ENCODE data around the gene LEMD3. TPM values are rescaled to one million over a fixed set of nuclear protein-coding genes. Genes with fewer than 3 reads are reported as not detected.

Gene LEMD3
- total RNA-seq, 4 donors from 2014 or later: 16.1 to 46.6 (median 30.0) TPM

DNA sequence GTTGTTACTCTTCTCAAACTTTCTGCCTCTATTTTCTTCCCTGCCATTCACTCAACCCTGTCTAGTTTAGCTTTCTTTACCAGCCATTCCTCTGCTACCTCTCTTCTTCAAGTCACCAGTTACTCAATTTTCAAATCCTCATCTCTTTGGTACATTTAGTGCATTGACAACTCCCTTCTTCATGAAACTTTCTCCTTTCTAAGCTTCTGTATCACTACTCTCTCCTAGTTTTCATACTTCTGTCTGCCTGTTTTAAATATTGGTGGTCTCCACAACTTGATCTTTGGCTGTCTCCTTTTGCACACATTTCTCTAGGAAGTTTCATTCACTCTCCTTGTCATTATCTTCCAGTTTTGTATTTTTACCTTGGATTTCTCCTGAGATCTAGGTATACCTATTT is 6.0 kb downstream of the LEMD3 start:
- peaks cover 11 to 55% (median 36%) of the 10 kb centered on the region in 3 donors for H3K4me1 ChIP-seq
- intact Hi-C loops (cut with DNase I): no loop called here
- DNase-seq: no peak
- TF ChIP-seq, protein P1, sequence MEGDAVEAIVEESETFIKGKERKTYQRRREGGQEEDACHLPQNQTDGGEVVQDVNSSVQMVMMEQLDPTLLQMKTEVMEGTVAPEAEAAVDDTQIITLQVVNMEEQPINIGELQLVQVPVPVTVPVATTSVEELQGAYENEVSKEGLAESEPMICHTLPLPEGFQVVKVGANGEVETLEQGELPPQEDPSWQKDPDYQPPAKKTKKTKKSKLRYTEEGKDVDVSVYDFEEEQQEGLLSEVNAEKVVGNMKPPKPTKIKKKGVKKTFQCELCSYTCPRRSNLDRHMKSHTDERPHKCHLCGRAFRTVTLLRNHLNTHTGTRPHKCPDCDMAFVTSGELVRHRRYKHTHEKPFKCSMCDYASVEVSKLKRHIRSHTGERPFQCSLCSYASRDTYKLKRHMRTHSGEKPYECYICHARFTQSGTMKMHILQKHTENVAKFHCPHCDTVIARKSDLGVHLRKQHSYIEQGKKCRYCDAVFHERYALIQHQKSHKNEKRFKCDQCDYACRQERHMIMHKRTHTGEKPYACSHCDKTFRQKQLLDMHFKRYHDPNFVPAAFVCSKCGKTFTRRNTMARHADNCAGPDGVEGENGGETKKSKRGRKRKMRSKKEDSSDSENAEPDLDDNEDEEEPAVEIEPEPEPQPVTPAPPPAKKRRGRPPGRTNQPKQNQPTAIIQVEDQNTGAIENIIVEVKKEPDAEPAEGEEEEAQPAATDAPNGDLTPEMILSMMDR (IDR thresholded peaks at IDR 0.05): no peak
- no peak for TF ChIP-seq POLR2A (IDR thresholded peaks at IDR 0.05)
- H3K9me3 ChIP-seq: no peaks in the 10 kb centered on the region
- H3K36me3 ChIP-seq: peaks cover 0 to 18% (median 0%) of the 10 kb centered on the region in 3 donors
- H3K27me3 ChIP-seq: no peaks in the 10 kb centered on the region
- H3K27ac ChIP-seq: no peak overlapping the region
- no peak overlapping the region for H3K4me3 ChIP-seq

DNA sequence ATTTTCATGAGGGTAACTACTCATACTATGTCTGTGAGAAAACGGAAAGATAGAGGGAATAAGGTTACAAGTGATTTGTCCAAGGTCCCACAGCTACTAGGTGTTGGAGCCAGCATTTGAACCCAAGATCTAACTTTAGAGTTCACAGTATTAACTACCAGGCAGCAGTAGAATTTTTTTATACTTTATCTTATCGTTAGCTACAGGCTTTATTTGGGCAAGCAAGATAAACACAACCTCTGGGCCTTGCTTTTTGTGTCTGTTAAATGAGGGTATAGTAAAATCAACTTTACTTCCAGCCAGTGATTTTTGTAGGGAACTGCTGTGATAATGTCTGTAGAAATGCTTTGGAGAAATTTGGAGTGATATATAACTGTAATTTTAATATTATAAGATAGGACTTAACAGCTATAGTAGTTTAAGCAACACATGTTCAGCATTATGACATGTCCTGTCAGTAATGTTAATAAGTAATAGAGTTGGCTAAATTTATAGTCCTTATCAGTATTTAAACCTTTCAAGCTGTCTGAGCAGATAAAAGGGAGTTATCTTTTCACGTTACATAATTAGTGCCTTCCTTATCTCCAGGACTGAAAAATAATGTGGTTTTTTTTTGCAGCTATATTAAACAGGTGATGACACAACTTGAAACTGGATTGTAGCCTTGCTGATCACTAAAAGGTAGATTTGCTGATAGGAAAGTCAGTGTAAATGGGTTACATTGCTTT is 12.8 kb downstream of the LEMD3 start:
- no peak for DNase-seq
- Histone ChIP-seq H3K9me3 (no peaks in the 10 kb centered on the region), H3K27me3 (no peaks in the 10 kb centered on the region), H3K36me3 (peaks cover 0 to 7% (median 0%) of the 10 kb centered on the region in 3 donors), H3K4me1 (peaks cover 0 to 4% (median 0%) of the 10 kb centered on the region in 3 donors), H3K4me3 (no peak overlapping the region), H3K27ac (no peak overlapping the region)
- WGBS, 2 donors: 79 to 91% methylated on average over 3 of the region's 3 CpGs
- intact Hi-C loops (cut with DNase I): no loop called here
- TF ChIP-seq, protein P1 (IDR thresholded peaks at IDR 0.05): no peak
- TF ChIP-seq POLR2A (IDR thresholded peaks at IDR 0.05): no peak

DNA sequence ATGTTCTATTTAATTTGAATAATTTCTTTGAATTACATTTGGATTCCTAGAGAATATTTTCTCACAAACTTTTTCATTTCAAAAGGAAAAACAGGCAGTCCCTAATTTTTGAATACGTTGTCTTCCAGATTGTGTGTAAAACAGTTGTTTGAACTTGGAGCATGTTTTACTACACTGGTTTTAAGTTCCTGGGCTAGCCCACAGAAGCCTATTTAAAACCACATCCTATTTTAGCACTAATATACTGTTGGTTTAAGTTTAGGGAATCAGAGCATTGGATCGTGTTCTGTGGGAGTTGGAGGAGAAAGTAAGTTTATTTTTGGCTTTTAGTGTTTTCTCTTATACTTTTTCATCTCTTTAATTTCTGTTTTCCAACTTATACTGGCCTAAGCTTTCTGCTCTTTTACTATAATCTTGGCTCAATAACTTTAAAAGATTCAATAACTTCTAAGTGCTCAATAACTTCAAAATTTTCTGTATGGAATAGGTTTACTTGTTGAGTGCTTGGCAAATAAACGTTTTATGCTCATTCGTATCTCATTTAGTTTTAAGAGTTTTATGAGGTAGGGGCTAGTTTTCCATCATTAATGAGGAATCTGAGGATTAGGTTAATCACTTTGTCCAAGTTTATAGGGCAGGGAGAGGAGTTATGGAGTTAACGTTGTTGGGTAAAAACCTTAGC is 14.9 kb downstream of the LEMD3 start:
- TF ChIP-seq, protein P1 (IDR thresholded peaks at IDR 0.05): no peak
- TF ChIP-seq POLR2A (IDR thresholded peaks at IDR 0.05): no peak
- WGBS, 2 donors: 83 to 88% methylated on average over 5 of the region's 5 CpGs
- peaks cover 0 to 10% (median 0%) of the 10 kb centered on the region in 3 donors for H3K4me1 ChIP-seq
- DNase-seq: no peak
- no peak overlapping the region for H3K4me3 ChIP-seq
- no peaks in the 10 kb centered on the region for H3K27me3 ChIP-seq
- H3K27ac ChIP-seq: no peak overlapping the region
- intact Hi-C loops (cut with DNase I): no loop called here
- no peaks in the 10 kb centered on the region for H3K9me3 ChIP-seq
- H3K36me3 ChIP-seq: no peaks in the 10 kb centered on the region

DNA sequence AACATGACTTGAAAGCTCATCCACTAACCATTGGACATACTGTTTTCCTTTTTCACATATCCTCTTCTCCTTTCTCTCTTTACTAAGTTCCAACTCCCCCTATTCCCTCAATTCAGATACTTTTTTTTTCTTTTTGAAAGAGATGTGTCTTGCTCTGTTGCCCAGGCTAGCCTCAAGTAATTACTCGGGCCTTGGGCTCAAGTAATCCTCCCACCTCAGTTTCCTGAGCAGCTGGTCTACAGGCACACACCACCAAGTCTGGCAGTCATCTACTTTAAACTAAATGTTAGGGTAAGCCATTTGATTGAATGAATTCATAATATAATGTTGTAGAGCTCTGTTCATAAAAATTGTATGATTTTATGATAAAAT is 15.5 kb downstream of the LEMD3 start:
- no peaks in the 10 kb centered on the region for H3K9me3 ChIP-seq
- TF ChIP-seq, protein P1 (IDR thresholded peaks at IDR 0.05): no peak
- no peak for TF ChIP-seq POLR2A (IDR thresholded peaks at IDR 0.05)
- H3K27me3 ChIP-seq: no peaks in the 10 kb centered on the region
- intact Hi-C loops (cut with DNase I): no loop called here
- WGBS, 2 donors: 87 to 92% methylated on average over 1 of the region's 1 CpG
- peaks cover 0 to 10% (median 0%) of the 10 kb centered on the region in 3 donors for H3K4me1 ChIP-seq
- H3K36me3 ChIP-seq: no peaks in the 10 kb centered on the region
- DNase-seq: no peak
- no peak overlapping the region for H3K27ac ChIP-seq
- no peak overlapping the region for H3K4me3 ChIP-seq

DNA sequence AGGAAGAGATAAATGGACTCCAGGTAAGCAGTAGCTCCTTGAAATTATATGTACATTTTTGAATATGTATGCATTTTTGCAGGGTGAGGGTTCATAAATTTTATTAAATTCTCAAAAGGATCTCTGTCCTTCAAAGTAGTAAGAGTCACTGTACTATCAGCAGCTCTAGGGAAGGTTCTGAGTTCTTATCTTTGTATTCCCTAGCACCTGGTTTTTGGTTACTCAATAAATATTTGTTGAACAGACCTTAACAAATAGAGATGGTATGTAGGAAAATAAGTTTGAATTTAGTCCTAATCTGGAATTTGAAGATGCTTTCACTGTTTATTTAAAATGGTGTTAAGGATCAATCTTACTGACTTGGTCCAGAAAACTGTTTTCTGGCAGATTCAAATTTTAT is 18.3 kb downstream of the LEMD3 start:
- H3K27me3 ChIP-seq: no peaks in the 10 kb centered on the region
- H3K9me3 ChIP-seq: no peaks in the 10 kb centered on the region
- H3K4me3 ChIP-seq: no peak overlapping the region
- TF ChIP-seq, protein P1 (IDR thresholded peaks at IDR 0.05): no peak
- TF ChIP-seq POLR2A (IDR thresholded peaks at IDR 0.05): no peak
- H3K36me3 ChIP-seq: no peaks in the 10 kb centered on the region
- H3K4me1 ChIP-seq: peaks cover 0 to 6% (median 0%) of the 10 kb centered on the region in 3 donors
- H3K27ac ChIP-seq: no peak overlapping the region
- intact Hi-C loops (cut with DNase I): no loop called here
- DNase-seq: no peak

Data from esophagus squamous epithelium (tissue), 5 donors.